ENCODE data around the gene C19orf33. TPM values are rescaled to one million over a fixed set of nuclear protein-coding genes. Genes with fewer than 3 reads are reported as not detected.

Gene C19orf33
- total RNA-seq, 4 donors from 2014 or later = 4.7 to 48.7 (median 7.9) TPM; not detected in 1

Small RNA genes lying within 50 kb of the gene (small RNA-seq; reads per million reads assigned to genes)
- 0 reads per million in 4 donors for gene RF00019

Other genes with a start within 250 kb of the C19orf33 start
- not detected for gene DPF1, start 80.0 kb upstream of the C19orf33 start, total RNA-seq
- gene PPP1R14A, start 47.9 kb upstream of the C19orf33 start, total RNA-seq = 100 to 1,000 TPM; 226 to 468 (median 332) TPM
- gene SPINT2, start 39.7 kb upstream of the C19orf33 start, total RNA-seq = 10 to 100 TPM in 2 of 4 donors, 1 to 10 TPM in 2; 2.1 to 51.7 (median 10.9) TPM
- gene YIF1B, start 11.7 kb downstream of the C19orf33 start, total RNA-seq = 10 to 100 TPM; 14.0 to 20.7 (median 17.1) TPM
- 1 to 10 TPM; 2.3 to 9.3 (median 6.1) TPM for gene KCNK6, start 15.6 kb downstream of the C19orf33 start, total RNA-seq
- 1 to 10 TPM in 3 of 4 donors, under 1 TPM in 1; 0.07 to 4.7 (median 2.6) TPM for gene CATSPERG, start 31.6 kb downstream of the C19orf33 start, total RNA-seq
- gene PSMD8, start 70.3 kb downstream of the C19orf33 start, total RNA-seq = 100 to 1,000 TPM; 161 to 208 (median 171) TPM
- under 1 TPM in 1 of 4 donors, not detected in 3; 0.12 TPM for gene GGN, start 83.8 kb downstream of the C19orf33 start, total RNA-seq
- gene SPRED3, start 84.4 kb downstream of the C19orf33 start, total RNA-seq = under 1 TPM; 0.05 to 0.81 (median 0.33) TPM
- gene FAM98C, start 98.8 kb downstream of the C19orf33 start, total RNA-seq = 10 to 100 TPM in 2 of 4 donors, 1 to 10 TPM in 2; 8.7 to 27.1 (median 15.9) TPM
- gene RASGRP4, start 122.0 kb downstream of the C19orf33 start, total RNA-seq = 1 to 10 TPM; 1.2 to 4.7 (median 4.0) TPM
- gene RYR1, start 129.4 kb downstream of the C19orf33 start, total RNA-seq = 1 to 10 TPM in 3 of 4 donors, under 1 TPM in 1; 0.82 to 1.6 (median 1.5) TPM